ENCODE results near the gene IFT57. TPM values are rescaled to one million over a fixed set of nuclear protein-coding genes. Genes with fewer than 3 reads are reported as not detected.

Gene IFT57
- total and polyA plus RNA-seq, 9 of the 15 experiments (the other 6 are each of a cell fraction or from before 2014, with no cell fraction given) = 1.5 to 20.1 (median 9.9) TPM

GRCh38 chr3:108164391-108164790 lies 57.8 kb downstream of the IFT57 start:
- Histone ChIP-seq H3K9ac (ENCODE audit: insufficient read depth in 1 of 2, low read depth in 2 of 2, low read length in 2 of 2) (no peak overlapping the region), H3K4me1 (replicated peaks in 1 of 2; ENCODE audit: control insufficient read depth in 2 of 2, insufficient read depth in 2 of 2, low read length in 2 of 2) (no peaks in the 10 kb centered on the region), H3K36me3 (ENCODE audit: control insufficient read depth, insufficient read depth, low read length) (no peaks in the 10 kb centered on the region), H3K27me3 (ENCODE audit: control insufficient read depth in 2 of 2, insufficient read depth in 2 of 2, low read length in 2 of 2) (no peaks in the 10 kb centered on the region), H3K9me3 (replicated peaks; ENCODE audit: control insufficient read depth, insufficient read depth, low read depth, low read length) (no peaks in the 10 kb centered on the region), H4K20me1 (replicated peaks; ENCODE audit: control insufficient read depth, insufficient read depth, low read length) (no peaks in the 10 kb centered on the region), H2AFZ (ENCODE audit: low read depth, low read length) (no peak overlapping the region), H3K4me2 (ENCODE audit: insufficient read depth, low read length) (no peak overlapping the region), H3K9me1 (ENCODE audit: control insufficient read depth, insufficient read depth, low read length) (no peaks in the 10 kb centered on the region), H3K27ac (ENCODE audit: extremely low read depth, low read depth, low read length) (no peak overlapping the region), H3K79me2 (ENCODE audit: control insufficient read depth, insufficient read depth, low read length) (no peaks in the 10 kb centered on the region), H3K4me3 (no peak overlapping the region)
- intact Hi-C loops (cut with micrococcal nuclease) (no loop called here), in situ Hi-C loops (cut with MboI) (no loop called here)
- no peak for FAIRE-seq
- no peak for ATAC-seq
- POLR2A ChIA-PET = interaction anchor here (0.7 kb wide), 1 partner anchor 39 kb away, joined by 3 read pairs; no protein-coding TSS in a partner anchor
- DNase-seq (ENCODE audit: extremely low read depth in 1 of 4, low spot score in 3 of 4) = no peak
- CTCF ChIA-PET (ENCODE audit: low intra/inter-chr PET ratio) = no interaction called here
- no TSS peak for BruUV-seq (replicated peaks)
- TF ChIP-seq PHF20 (IDR thresholded peaks at IDR 0.05; ENCODE audit: partially characterized antibody) = no peak
- TF ChIP-seq KDM4B (IDR thresholded peaks at IDR 0.05; ENCODE audit: borderline replicate concordance in 2 of 2, low read depth in 1 of 2) = no peak
- TF ChIP-seq RFX1 (IDR thresholded peaks at IDR 0.05) = no peak
- no peak for TF ChIP-seq ETV5 (CRISPR knock-in tag; IDR thresholded peaks at IDR 0.05; ENCODE audit: low read depth)
- no peak for TF ChIP-seq NR1H2 (CRISPR knock-in tag; IDR thresholded peaks at IDR 0.05)
- no peak for TF ChIP-seq CHD2 (IDR thresholded peaks at IDR 0.05; ENCODE audit: low read depth, low read length)
- TF ChIP-seq TFAP4 (CRISPR knock-in tag; IDR thresholded peaks at IDR 0.05; ENCODE audit: borderline replicate concordance) = no peak
- no peak for TF ChIP-seq BCL6 (CRISPR knock-in tag; IDR thresholded peaks at IDR 0.05)
- no peak for TF ChIP-seq GTF2E2 (tag; IDR thresholded peaks at IDR 0.05)
- no peak for TF ChIP-seq TCFL5 (CRISPR knock-in tag; conservative IDR thresholded peaks at IDR 0.05)
- TF ChIP-seq SMARCC2 (IDR thresholded peaks at IDR 0.05; ENCODE audit: low read depth) = no peak
- no peak for TF ChIP-seq CBX3 (IDR thresholded peaks at IDR 0.05; ENCODE audit: borderline replicate concordance in 1 of 2, low read length in 2 of 2)
- TF ChIP-seq TCF7L2 (IDR thresholded peaks at IDR 0.05; ENCODE audit: low read depth, low read length) = no peak
- TF ChIP-seq HOMEZ (CRISPR knock-in tag; IDR thresholded peaks at IDR 0.05) = no peak
- TF ChIP-seq SIN3B (IDR thresholded peaks at IDR 0.05; ENCODE audit: low read depth) = no peak
- no peak for TF ChIP-seq POU5F1 (IDR thresholded peaks at IDR 0.05; ENCODE audit: borderline replicate concordance, low read depth, low read length, partially characterized antibody)
- TF ChIP-seq ZNF699 (CRISPR knock-in tag; IDR thresholded peaks at IDR 0.05; ENCODE audit: insufficient replicate concordance) = no peak
- TF ChIP-seq KLF6 (CRISPR knock-in tag; IDR thresholded peaks at IDR 0.05; ENCODE audit: borderline replicate concordance) = no peak
- TF ChIP-seq ZHX1 (conservative IDR thresholded peaks at IDR 0.05; ENCODE audit: low read length) = no peak
